HepG2 (cell line): ENCODE results near the gene PSMC1. TPM values are rescaled to one million over a fixed set of nuclear protein-coding genes. Genes with fewer than 3 reads are reported as not detected.

Experiments used
- DNMT1 ChIP-seq: sonication (generic); formaldehyde crosslinking; IDR thresholded peaks from 2 replicates; pipeline ENCODE4 v1.5.1; 2020; ENCODE audit warnings: mild to moderate bottlenecking, missing genetic modification reagents
- FOXA3 ChIP-seq: IDR thresholded peaks from 2 replicates; pipeline ENCODE4 v1.6.1; 2016; ENCODE audit warnings: missing genetic modification reagents, missing compliant biosample characterization
- IKZF4 ChIP-seq: sonication (generic); formaldehyde crosslinking; IDR thresholded peaks from 2 replicates; pipeline ENCODE4 v1.5.1; 2020; ENCODE audit warnings: borderline replicate concordance, mild to moderate bottlenecking, low read depth, missing genetic modification reagents; ENCODE audit errors: not compliant biosample characterization
- PAWR ChIP-seq: sonication (generic); formaldehyde crosslinking; IDR thresholded peaks from 2 replicates; pipeline ENCODE4 v1.4.0; 2020; ENCODE audit warnings: missing genetic modification reagents, mild to moderate bottlenecking, borderline replicate concordance
- PPARG ChIP-seq: conservative IDR thresholded peaks from 2 replicates; pipeline ENCODE4 v1.6.1; 2016; ENCODE audit warnings: missing biosample characterization, missing genetic modification reagents
- SMARCC2 ChIP-seq: fragments of 450-650 bp; IDR thresholded peaks from 2 replicates; pipeline ENCODE4 v1.6.1; 2017; ENCODE audit warnings: antibody characterized with exemption, mild to moderate bottlenecking
- polyA plus RNA-seq, 8 experiments: library from polyadenylated mRNA; depleted of rRNA in 3 of 8; stranded (reverse) in 7 of 8; unstranded in 1 of 8; fragments of >200 nt; fragmentation: Illumina TruSeq in 4 of 8; extraction: Trizol in 4 of 8; gene quantifications; 2 replicates each; pipeline versions ENCODE4 v1.2.1 to v1.2.3, GENCODE V29; 2011 to 2016; ENCODE audit warnings: low read depth in 4 of 8, missing spikeins in 1 of 8, mixed read lengths in 1 of 8; ENCODE audit not compliant: insufficient read depth in 1 of 8
- total RNA-seq, 5 experiments: library from RNA; depleted of rRNA; stranded (reverse); fragments of >200 nt; fragmentation: Illumina TruSeq; extraction: Trizol; gene quantifications; 2 replicates each; pipeline ENCODE4 v1.2.3, GENCODE V29; 2016; ENCODE audit warnings: low read depth in 1 of 5
- TF ChIP-seq, protein P1 (sequence below): sonication (generic); formaldehyde crosslinking; conservative IDR thresholded peaks from 2 replicates; pipeline ENCODE4 v1.4.0; 2020; ENCODE audit warnings: missing genetic modification reagents
- TF ChIP-seq, protein P2 (sequence below): sonication (generic); formaldehyde crosslinking; IDR thresholded peaks from 2 replicates; pipeline ENCODE4 v1.5.0; 2020; ENCODE audit warnings: mild to moderate bottlenecking, low read depth, missing genetic modification reagents, borderline replicate concordance
- TF ChIP-seq, protein P3 (sequence below): sonication (generic); formaldehyde crosslinking; IDR thresholded peaks from 2 replicates; pipeline ENCODE4 v1.4.0; 2020; ENCODE audit warnings: mild to moderate bottlenecking, missing genetic modification reagents, borderline replicate concordance
- TF ChIP-seq, protein P4 (sequence below): sonication (generic); formaldehyde crosslinking; IDR thresholded peaks from 2 replicates; pipeline ENCODE4 v1.9.0; 2022; ENCODE audit warnings: low read depth, missing genetic modification reagents
- TF ChIP-seq, protein P5 (sequence below): sonication (generic); formaldehyde crosslinking; IDR thresholded peaks from 2 replicates; pipeline ENCODE4 v1.5.0; 2020; ENCODE audit warnings: missing genetic modification reagents
- TF ChIP-seq, protein P6 (sequence below): sonication (generic); formaldehyde crosslinking; IDR thresholded peaks from 2 replicates; pipeline ENCODE4 v1.4.0; 2020; ENCODE audit warnings: missing genetic modification reagents

The PSMC1 gene
- total and polyA plus RNA-seq, 2 of the 13 experiments (the other 11 are each of a cell fraction or from before 2014, with no cell fraction given): 48.6 to 167 TPM

DNA sequence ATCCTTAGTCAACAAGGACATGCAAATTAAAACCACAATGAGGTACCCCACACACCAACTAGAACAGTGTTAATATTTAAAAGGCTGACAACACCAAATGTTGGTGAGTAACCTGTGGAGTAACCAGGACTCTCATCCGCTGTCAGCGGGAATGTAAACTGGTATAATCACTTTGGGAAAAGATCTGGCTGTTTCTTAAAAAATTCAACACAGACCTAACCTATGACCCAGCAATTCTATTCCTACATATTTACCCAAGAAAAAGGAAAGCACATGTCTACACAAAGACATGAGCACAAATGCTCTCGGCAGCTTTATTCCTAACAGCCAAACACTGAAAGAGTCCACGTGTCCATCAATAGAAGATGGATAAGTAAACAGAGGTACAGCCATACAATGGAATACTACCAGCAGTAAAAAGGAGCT is 48.8 kb downstream of the PSMC1 start (continued):
- TF ChIP-seq DNMT1 (CRISPR knock-in tag) (no peak), FOXA3 (CRISPR knock-in tag) (peak; percentile 83), SMARCC2 (no peak), PPARG (CRISPR knock-in tag) (peak; percentile 85), IKZF4 (CRISPR knock-in tag) (no peak), PAWR (CRISPR knock-in tag) (no peak)
- TF ChIP-seq, protein P1, sequence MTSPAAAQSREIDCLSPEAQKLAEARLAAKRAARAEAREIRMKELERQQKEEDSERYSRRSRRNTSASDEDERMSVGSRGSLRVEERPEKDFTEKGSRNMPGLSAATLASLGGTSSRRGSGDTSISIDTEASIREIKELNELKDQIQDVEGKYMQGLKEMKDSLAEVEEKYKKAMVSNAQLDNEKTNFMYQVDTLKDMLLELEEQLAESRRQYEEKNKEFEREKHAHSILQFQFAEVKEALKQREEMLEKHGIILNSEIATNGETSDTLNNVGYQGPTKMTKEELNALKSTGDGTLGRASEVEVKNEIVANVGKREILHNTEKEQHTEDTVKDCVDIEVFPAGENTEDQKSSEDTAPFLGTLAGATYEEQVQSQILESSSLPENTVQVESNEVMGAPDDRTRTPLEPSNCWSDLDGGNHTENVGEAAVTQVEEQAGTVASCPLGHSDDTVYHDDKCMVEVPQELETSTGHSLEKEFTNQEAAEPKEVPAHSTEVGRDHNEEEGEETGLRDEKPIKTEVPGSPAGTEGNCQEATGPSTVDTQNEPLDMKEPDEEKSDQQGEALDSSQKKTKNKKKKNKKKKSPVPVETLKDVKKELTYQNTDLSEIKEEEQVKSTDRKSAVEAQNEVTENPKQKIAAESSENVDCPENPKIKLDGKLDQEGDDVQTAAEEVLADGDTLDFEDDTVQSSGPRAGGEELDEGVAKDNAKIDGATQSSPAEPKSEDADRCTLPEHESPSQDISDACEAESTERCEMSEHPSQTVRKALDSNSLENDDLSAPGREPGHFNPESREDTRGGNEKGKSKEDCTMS (CRISPR knock-in tag): no peak
- TF ChIP-seq, protein P2, sequence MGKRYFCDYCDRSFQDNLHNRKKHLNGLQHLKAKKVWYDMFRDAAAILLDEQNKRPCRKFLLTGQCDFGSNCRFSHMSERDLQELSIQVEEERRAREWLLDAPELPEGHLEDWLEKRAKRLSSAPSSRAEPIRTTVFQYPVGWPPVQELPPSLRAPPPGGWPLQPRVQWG (CRISPR knock-in tag): no peak
- TF ChIP-seq, protein P3, sequence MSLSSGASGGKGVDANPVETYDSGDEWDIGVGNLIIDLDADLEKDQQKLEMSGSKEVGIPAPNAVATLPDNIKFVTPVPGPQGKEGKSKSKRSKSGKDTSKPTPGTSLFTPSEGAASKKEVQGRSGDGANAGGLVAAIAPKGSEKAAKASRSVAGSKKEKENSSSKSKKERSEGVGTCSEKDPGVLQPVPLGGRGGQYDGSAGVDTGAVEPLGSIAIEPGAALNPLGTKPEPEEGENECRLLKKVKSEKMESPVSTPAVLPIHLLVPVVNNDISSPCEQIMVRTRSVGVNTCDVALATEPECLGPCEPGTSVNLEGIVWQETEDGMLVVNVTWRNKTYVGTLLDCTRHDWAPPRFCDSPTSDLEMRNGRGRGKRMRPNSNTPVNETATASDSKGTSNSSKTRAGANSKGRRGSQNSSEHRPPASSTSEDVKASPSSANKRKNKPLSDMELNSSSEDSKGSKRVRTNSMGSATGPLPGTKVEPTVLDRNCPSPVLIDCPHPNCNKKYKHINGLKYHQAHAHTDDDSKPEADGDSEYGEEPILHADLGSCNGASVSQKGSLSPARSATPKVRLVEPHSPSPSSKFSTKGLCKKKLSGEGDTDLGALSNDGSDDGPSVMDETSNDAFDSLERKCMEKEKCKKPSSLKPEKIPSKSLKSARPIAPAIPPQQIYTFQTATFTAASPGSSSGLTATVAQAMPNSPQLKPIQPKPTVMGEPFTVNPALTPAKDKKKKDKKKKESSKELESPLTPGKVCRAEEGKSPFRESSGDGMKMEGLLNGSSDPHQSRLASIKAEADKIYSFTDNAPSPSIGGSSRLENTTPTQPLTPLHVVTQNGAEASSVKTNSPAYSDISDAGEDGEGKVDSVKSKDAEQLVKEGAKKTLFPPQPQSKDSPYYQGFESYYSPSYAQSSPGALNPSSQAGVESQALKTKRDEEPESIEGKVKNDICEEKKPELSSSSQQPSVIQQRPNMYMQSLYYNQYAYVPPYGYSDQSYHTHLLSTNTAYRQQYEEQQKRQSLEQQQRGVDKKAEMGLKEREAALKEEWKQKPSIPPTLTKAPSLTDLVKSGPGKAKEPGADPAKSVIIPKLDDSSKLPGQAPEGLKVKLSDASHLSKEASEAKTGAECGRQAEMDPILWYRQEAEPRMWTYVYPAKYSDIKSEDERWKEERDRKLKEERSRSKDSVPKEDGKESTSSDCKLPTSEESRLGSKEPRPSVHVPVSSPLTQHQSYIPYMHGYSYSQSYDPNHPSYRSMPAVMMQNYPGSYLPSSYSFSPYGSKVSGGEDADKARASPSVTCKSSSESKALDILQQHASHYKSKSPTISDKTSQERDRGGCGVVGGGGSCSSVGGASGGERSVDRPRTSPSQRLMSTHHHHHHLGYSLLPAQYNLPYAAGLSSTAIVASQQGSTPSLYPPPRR (CRISPR knock-in tag): peak; percentile 66; the same call in 1 of the 2 replicates
- TF ChIP-seq, protein P4, sequence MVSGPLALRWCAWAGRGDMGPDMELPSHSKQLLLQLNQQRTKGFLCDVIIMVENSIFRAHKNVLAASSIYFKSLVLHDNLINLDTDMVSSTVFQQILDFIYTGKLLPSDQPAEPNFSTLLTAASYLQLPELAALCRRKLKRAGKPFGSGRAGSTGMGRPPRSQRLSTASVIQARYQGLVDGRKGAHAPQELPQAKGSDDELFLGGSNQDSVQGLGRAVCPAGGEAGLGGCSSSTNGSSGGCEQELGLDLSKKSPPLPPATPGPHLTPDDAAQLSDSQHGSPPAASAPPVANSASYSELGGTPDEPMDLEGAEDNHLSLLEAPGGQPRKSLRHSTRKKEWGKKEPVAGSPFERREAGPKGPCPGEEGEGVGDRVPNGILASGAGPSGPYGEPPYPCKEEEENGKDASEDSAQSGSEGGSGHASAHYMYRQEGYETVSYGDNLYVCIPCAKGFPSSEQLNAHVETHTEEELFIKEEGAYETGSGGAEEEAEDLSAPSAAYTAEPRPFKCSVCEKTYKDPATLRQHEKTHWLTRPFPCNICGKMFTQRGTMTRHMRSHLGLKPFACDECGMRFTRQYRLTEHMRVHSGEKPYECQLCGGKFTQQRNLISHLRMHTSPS (CRISPR knock-in tag): no peak
- TF ChIP-seq, protein P5, sequence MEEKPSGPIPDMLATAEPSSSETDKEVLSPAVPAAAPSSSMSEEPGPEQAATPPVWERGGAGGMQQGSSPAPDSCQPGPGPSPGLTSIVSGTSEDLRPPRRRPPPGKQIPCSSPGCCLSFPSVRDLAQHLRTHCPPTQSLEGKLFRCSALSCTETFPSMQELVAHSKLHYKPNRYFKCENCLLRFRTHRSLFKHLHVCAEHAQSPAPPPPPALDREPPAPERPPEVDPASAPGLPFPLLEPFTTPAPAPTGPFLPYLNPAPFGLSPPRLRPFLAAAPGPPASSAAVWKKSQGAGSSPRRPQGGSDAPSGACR (CRISPR knock-in tag): no peak
- TF ChIP-seq, protein P6, sequence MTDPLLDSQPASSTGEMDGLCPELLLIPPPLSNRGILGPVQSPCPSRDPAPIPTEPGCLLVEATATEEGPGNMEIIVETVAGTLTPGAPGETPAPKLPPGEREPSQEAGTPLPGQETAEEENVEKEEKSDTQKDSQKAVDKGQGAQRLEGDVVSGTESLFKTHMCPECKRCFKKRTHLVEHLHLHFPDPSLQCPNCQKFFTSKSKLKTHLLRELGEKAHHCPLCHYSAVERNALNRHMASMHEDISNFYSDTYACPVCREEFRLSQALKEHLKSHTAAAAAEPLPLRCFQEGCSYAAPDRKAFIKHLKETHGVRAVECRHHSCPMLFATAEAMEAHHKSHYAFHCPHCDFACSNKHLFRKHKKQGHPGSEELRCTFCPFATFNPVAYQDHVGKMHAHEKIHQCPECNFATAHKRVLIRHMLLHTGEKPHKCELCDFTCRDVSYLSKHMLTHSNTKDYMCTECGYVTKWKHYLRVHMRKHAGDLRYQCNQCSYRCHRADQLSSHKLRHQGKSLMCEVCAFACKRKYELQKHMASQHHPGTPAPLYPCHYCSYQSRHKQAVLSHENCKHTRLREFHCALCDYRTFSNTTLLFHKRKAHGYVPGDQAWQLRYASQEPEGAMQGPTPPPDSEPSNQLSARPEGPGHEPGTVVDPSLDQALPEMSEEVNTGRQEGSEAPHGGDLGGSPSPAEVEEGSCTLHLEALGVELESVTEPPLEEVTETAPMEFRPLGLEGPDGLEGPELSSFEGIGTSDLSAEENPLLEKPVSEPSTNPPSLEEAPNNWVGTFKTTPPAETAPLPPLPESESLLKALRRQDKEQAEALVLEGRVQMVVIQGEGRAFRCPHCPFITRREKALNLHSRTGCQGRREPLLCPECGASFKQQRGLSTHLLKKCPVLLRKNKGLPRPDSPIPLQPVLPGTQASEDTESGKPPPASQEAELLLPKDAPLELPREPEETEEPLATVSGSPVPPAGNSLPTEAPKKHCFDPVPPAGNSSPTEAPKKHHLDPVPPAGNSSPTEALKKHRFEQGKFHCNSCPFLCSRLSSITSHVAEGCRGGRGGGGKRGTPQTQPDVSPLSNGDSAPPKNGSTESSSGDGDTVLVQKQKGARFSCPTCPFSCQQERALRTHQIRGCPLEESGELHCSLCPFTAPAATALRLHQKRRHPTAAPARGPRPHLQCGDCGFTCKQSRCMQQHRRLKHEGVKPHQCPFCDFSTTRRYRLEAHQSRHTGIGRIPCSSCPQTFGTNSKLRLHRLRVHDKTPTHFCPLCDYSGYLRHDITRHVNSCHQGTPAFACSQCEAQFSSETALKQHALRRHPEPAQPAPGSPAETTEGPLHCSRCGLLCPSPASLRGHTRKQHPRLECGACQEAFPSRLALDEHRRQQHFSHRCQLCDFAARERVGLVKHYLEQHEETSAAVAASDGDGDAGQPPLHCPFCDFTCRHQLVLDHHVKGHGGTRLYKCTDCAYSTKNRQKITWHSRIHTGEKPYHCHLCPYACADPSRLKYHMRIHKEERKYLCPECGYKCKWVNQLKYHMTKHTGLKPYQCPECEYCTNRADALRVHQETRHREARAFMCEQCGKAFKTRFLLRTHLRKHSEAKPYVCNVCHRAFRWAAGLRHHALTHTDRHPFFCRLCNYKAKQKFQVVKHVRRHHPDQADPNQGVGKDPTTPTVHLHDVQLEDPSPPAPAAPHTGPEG (CRISPR knock-in tag): no peak
